ENCODE measurements around the gene ATP12A.

ATP12A gene

GRCh38 chr13:24748061-24748400 is 67.8 kb downstream of the ATP12A start:
- H3K36me3 ChIP-seq: no peaks in the 10 kb centered on the region
- peaks cover 13 to 14% of the 10 kb centered on the region in 2 experiments for H3K4me1 ChIP-seq (ENCODE audit: control insufficient read depth in 1 of 2, insufficient read depth in 1 of 2, low read depth in 1 of 2, low read length in 1 of 2)
- H3K27me3 ChIP-seq: peaks cover 93% of the 10 kb centered on the region
- no peaks in the 10 kb centered on the region for H3K9me3 ChIP-seq
- TF ChIP-seq, protein P1, sequence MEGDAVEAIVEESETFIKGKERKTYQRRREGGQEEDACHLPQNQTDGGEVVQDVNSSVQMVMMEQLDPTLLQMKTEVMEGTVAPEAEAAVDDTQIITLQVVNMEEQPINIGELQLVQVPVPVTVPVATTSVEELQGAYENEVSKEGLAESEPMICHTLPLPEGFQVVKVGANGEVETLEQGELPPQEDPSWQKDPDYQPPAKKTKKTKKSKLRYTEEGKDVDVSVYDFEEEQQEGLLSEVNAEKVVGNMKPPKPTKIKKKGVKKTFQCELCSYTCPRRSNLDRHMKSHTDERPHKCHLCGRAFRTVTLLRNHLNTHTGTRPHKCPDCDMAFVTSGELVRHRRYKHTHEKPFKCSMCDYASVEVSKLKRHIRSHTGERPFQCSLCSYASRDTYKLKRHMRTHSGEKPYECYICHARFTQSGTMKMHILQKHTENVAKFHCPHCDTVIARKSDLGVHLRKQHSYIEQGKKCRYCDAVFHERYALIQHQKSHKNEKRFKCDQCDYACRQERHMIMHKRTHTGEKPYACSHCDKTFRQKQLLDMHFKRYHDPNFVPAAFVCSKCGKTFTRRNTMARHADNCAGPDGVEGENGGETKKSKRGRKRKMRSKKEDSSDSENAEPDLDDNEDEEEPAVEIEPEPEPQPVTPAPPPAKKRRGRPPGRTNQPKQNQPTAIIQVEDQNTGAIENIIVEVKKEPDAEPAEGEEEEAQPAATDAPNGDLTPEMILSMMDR (IDR thresholded peaks at IDR 0.05): no peak
- no peak overlapping the region for H3K27ac ChIP-seq
- no peak overlapping the region for H3K4me3 ChIP-seq (ENCODE audit: low read depth in 1 of 2, low read length in 1 of 2)

DNA sequence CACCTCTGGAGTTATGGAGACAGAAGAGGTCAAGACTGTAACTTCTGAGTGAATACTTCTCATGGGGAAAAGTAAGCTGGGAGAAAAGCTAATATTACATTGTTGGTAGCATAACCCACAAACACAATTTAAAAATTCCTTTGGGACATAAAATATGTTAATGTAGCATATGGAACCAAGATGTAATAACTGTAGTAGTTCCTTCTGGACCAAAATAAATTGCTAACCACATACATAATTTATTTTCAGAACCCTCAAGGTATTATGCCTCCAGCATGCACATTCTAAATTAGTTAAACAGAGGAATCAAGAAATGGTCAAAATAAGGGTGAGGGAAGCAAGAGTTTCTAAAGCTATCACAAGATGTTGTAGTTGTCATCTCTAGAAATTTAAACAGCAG is 79.0 kb downstream of the ATP12A start:
- Histone ChIP-seq H3K9me3 (no peaks in the 10 kb centered on the region), H3K4me3 (ENCODE audit: low read depth in 1 of 2, low read length in 1 of 2) (no peak overlapping the region), H3K27me3 (peaks cover 22% of the 10 kb centered on the region), H3K36me3 (no peaks in the 10 kb centered on the region), H3K27ac (no peak overlapping the region), H3K4me1 (ENCODE audit: control insufficient read depth in 1 of 2, insufficient read depth in 1 of 2, low read depth in 1 of 2, low read length in 1 of 2) (no peaks in the 10 kb centered on the region)
- TF ChIP-seq, protein P1 (IDR thresholded peaks at IDR 0.05): no peak
